IPS-18a (cell line): ENCODE data around the gene ABLIM3.

Source experiments
- H3K27ac ChIP-seq: one replicate; pipeline ENCODE4 v1.5.1; 2013; ENCODE audit warnings: low read length
- H3K27me3 ChIP-seq: one replicate; pipeline ENCODE4 v1.6.1; 2013; ENCODE audit warnings: mild to moderate bottlenecking, low read length; ENCODE audit not compliant: control insufficient read depth, insufficient read depth
- H3K36me3 ChIP-seq: one replicate; pipeline ENCODE4 v1.6.1; 2013; ENCODE audit warnings: low read depth, low read length; ENCODE audit not compliant: control insufficient read depth
- H3K4me1 ChIP-seq: one replicate; pipeline ENCODE4 v1.6.1; 2013; ENCODE audit warnings: low read depth, low read length; ENCODE audit not compliant: control insufficient read depth
- H3K4me3 ChIP-seq: one replicate; pipeline ENCODE4 v1.5.1; 2013; ENCODE audit warnings: low read length
- H3K9ac ChIP-seq: one replicate; pipeline ENCODE4 v1.6.1; 2013; ENCODE audit warnings: mild to moderate bottlenecking, low read length, moderate library complexity
- H3K9me3 ChIP-seq: one replicate; pipeline ENCODE4 v1.6.1; 2013; ENCODE audit warnings: low read depth, low read length; ENCODE audit not compliant: control insufficient read depth

ABLIM3 gene

GRCh38 chr5:149162401-149163084 is 21.2 kb downstream of the ABLIM3 start:
- no peak overlapping the region for H3K27ac ChIP-seq

GRCh38 chr5:149164731-149165130 is 23.4 kb downstream of the ABLIM3 start:
- H3K9ac ChIP-seq = no peak overlapping the region
- H3K36me3 ChIP-seq = no peaks in the 10 kb centered on the region
- no peaks in the 10 kb centered on the region for H3K27me3 ChIP-seq
- H3K4me3 ChIP-seq = no peak overlapping the region
- H3K9me3 ChIP-seq = no peaks in the 10 kb centered on the region
- no peak overlapping the region for H3K27ac ChIP-seq
- H3K4me1 ChIP-seq = no peaks in the 10 kb centered on the region

More at GRCh38 chr5:149162401-149163084, 21.2 kb downstream of the ABLIM3 start:
- H3K27me3 ChIP-seq = no peaks in the 10 kb centered on the region
- H3K36me3 ChIP-seq = no peaks in the 10 kb centered on the region
- no peaks in the 10 kb centered on the region for H3K4me1 ChIP-seq
- H3K9me3 ChIP-seq = no peaks in the 10 kb centered on the region
- no peak overlapping the region for H3K4me3 ChIP-seq
- no peak overlapping the region for H3K9ac ChIP-seq

- H3K36me3 ChIP-seq = no peaks in the 10 kb centered on the region
- no peak overlapping the region for H3K27ac ChIP-seq
- no peaks in the 10 kb centered on the region for H3K4me1 ChIP-seq
Measured at GRCh38 chr5:149166128-149166527, 24.8 kb downstream of the ABLIM3 start.

GRCh38 chr5:149166591-149167100 is 25.4 kb downstream of the ABLIM3 start:
- H3K4me1 ChIP-seq = no peaks in the 10 kb centered on the region
- H3K27me3 ChIP-seq = no peaks in the 10 kb centered on the region
- no peak overlapping the region for H3K4me3 ChIP-seq
- no peak overlapping the region for H3K27ac ChIP-seq
- no peaks in the 10 kb centered on the region for H3K9me3 ChIP-seq
- no peak overlapping the region for H3K9ac ChIP-seq
- H3K36me3 ChIP-seq = no peaks in the 10 kb centered on the region

More at GRCh38 chr5:149166128-149166527, 24.8 kb downstream of the ABLIM3 start:
- H3K4me3 ChIP-seq = no peak overlapping the region
- no peaks in the 10 kb centered on the region for H3K27me3 ChIP-seq
- H3K9me3 ChIP-seq = no peaks in the 10 kb centered on the region
- no peak overlapping the region for H3K9ac ChIP-seq

GRCh38 chr5:149168276-149168906 is 27.1 kb downstream of the ABLIM3 start:
- H3K36me3 ChIP-seq = no peaks in the 10 kb centered on the region
- H3K27me3 ChIP-seq = no peaks in the 10 kb centered on the region
- H3K9me3 ChIP-seq = no peaks in the 10 kb centered on the region
- no peak overlapping the region for H3K9ac ChIP-seq
- H3K4me3 ChIP-seq = no peak overlapping the region
- H3K4me1 ChIP-seq = no peaks in the 10 kb centered on the region
- H3K27ac ChIP-seq = no peak overlapping the region

- Histone ChIP-seq H3K27ac (no peak overlapping the region), H3K4me3 (no peak overlapping the region), H3K36me3 (no peaks in the 10 kb centered on the region), H3K9me3 (no peaks in the 10 kb centered on the region), H3K27me3 (no peaks in the 10 kb centered on the region), H3K9ac (no peak overlapping the region), H3K4me1 (no peaks in the 10 kb centered on the region)
Measured at GRCh38 chr5:149170299-149170698, 29.0 kb downstream of the ABLIM3 start.

- Histone ChIP-seq H3K9me3 (no peaks in the 10 kb centered on the region), H3K27ac (no peak overlapping the region), H3K4me3 (no peak overlapping the region), H3K4me1 (no peaks in the 10 kb centered on the region), H3K9ac (no peak overlapping the region), H3K36me3 (no peaks in the 10 kb centered on the region), H3K27me3 (no peaks in the 10 kb centered on the region)
Measured at GRCh38 chr5:149172261-149172660, 31.0 kb downstream of the ABLIM3 start.

- Histone ChIP-seq H3K27ac (no peak overlapping the region), H3K4me1 (no peaks in the 10 kb centered on the region), H3K4me3 (no peak overlapping the region), H3K36me3 (no peaks in the 10 kb centered on the region), H3K27me3 (no peaks in the 10 kb centered on the region), H3K9ac (no peak overlapping the region), H3K9me3 (no peaks in the 10 kb centered on the region)
Measured at GRCh38 chr5:149172709-149173505, 31.6 kb downstream of the ABLIM3 start.

GRCh38 chr5:149174847-149175234 is 33.5 kb downstream of the ABLIM3 start:
- no peaks in the 10 kb centered on the region for H3K9me3 ChIP-seq
- no peaks in the 10 kb centered on the region for H3K36me3 ChIP-seq
- H3K4me1 ChIP-seq = no peaks in the 10 kb centered on the region
- H3K27ac ChIP-seq = no peak overlapping the region
- H3K27me3 ChIP-seq = no peaks in the 10 kb centered on the region
- no peak overlapping the region for H3K4me3 ChIP-seq
- H3K9ac ChIP-seq = no peak overlapping the region

GRCh38 chr5:149175346-149176105 is 34.2 kb downstream of the ABLIM3 start:
- H3K27me3 ChIP-seq = no peaks in the 10 kb centered on the region
- H3K4me3 ChIP-seq = no peak overlapping the region
- no peaks in the 10 kb centered on the region for H3K9me3 ChIP-seq
- no peak overlapping the region for H3K27ac ChIP-seq
- no peaks in the 10 kb centered on the region for H3K36me3 ChIP-seq
- no peak overlapping the region for H3K9ac ChIP-seq
- no peaks in the 10 kb centered on the region for H3K4me1 ChIP-seq

GRCh38 chr5:149177339-149177843 is 36.1 kb downstream of the ABLIM3 start:
- Histone ChIP-seq H3K9ac (no peak overlapping the region), H3K4me3 (no peak overlapping the region), H3K27ac (no peak overlapping the region), H3K9me3 (no peaks in the 10 kb centered on the region), H3K36me3 (no peaks in the 10 kb centered on the region), H3K4me1 (no peaks in the 10 kb centered on the region), H3K27me3 (no peaks in the 10 kb centered on the region)
